Loucy (cell line): ENCODE results near the gene LSP1.

Source experiments
- H2AFZ ChIP-seq: fragments of 200-600 bp; sonication (generic); 2 replicates; pipeline ENCODE4 v1.6.0; 2016; ENCODE audit warnings: antibody characterized with exemption, mild to moderate bottlenecking, low read length, moderate library complexity
- H3F3A ChIP-seq: fragments of 200-600 bp; 2 replicates; pipeline ENCODE4 v1.6.0; 2016; ENCODE audit warnings: antibody characterized with exemption, low read depth, mild to moderate bottlenecking
- H3K27me3 ChIP-seq: fragments of 200-600 bp; sonication (generic); 2 replicates; pipeline ENCODE4 v1.6.1; 2014; ENCODE audit warnings: low read length, mild to moderate bottlenecking; ENCODE audit not compliant: insufficient read depth, poor library complexity, severe bottlenecking
- H3K36me3 ChIP-seq: fragments of 200-600 bp; sonication (generic); 2 replicates; pipeline ENCODE4 v1.6.1; 2016; ENCODE audit warnings: low read length; ENCODE audit not compliant: insufficient read depth
- H3K4me1 ChIP-seq: fragments of 200-600 bp; sonication (generic); 2 replicates; pipeline ENCODE4 v1.5.1; 2014; ENCODE audit warnings: low read length, mild to moderate bottlenecking; ENCODE audit not compliant: insufficient read depth, poor library complexity, severe bottlenecking
- H3K4me2 ChIP-seq: fragments of 200-600 bp; sonication (generic); 2 replicates; pipeline ENCODE4 v1.6.0; 2014; ENCODE audit warnings: antibody characterized with exemption, low read length, low read depth, mild to moderate bottlenecking; ENCODE audit not compliant: poor library complexity, severe bottlenecking
- H3K4me3 ChIP-seq: fragments of 200-600 bp; sonication (generic); 2 replicates; pipeline ENCODE4 v1.5.1; 2014; ENCODE audit warnings: low read length, mild to moderate bottlenecking, mixed read lengths; ENCODE audit not compliant: poor library complexity, severe bottlenecking
- H3K79me2 ChIP-seq: fragments of 200-600 bp; sonication (generic); 2 replicates; pipeline ENCODE4 v1.6.1; 2014; ENCODE audit warnings: low read length; ENCODE audit not compliant: insufficient read depth
- H3K9ac ChIP-seq: fragments of 200-600 bp; sonication (generic); 2 replicates; pipeline ENCODE4 v1.6.0; 2014; ENCODE audit warnings: mild to moderate bottlenecking, low read depth, low read length, moderate library complexity; ENCODE audit not compliant: poor library complexity, severe bottlenecking
- H3K9me2 ChIP-seq: fragments of 200-600 bp; sonication (generic); replicated peaks from 2 replicates; pipeline ENCODE4 v1.6.1; 2016; ENCODE audit warnings: low read depth, low read length, mixed read lengths
- H3K9me3 ChIP-seq: fragments of 200-600 bp; sonication (generic); 2 replicates; pipeline ENCODE4 v1.6.1; 2014; ENCODE audit warnings: mild to moderate bottlenecking, antibody characterized with exemption, low read length, low read depth; ENCODE audit not compliant: insufficient read depth
- H4K20me1 ChIP-seq: fragments of 200-600 bp; sonication (generic); 2 replicates; pipeline ENCODE4 v1.6.0; 2014; ENCODE audit warnings: antibody characterized with exemption, low read length, mild to moderate bottlenecking; ENCODE audit not compliant: insufficient read depth, poor library complexity, severe bottlenecking
- EZH2phosphoT487 ChIP-seq: fragments of 200-600 bp; IDR thresholded peaks from 2 replicates; pipeline ENCODE4 v1.6.1; 2018; ENCODE audit warnings: antibody characterized with exemption, mild to moderate bottlenecking, moderate library complexity, borderline replicate concordance
- TF ChIP-seq, protein P1 (sequence below): fragments of 200-600 bp; sonication (generic); conservative IDR thresholded peaks from 2 replicates; pipeline ENCODE4 v1.5.1; 2014; ENCODE audit warnings: mild to moderate bottlenecking, antibody characterized with exemption, low read length

LSP1 gene

DNA sequence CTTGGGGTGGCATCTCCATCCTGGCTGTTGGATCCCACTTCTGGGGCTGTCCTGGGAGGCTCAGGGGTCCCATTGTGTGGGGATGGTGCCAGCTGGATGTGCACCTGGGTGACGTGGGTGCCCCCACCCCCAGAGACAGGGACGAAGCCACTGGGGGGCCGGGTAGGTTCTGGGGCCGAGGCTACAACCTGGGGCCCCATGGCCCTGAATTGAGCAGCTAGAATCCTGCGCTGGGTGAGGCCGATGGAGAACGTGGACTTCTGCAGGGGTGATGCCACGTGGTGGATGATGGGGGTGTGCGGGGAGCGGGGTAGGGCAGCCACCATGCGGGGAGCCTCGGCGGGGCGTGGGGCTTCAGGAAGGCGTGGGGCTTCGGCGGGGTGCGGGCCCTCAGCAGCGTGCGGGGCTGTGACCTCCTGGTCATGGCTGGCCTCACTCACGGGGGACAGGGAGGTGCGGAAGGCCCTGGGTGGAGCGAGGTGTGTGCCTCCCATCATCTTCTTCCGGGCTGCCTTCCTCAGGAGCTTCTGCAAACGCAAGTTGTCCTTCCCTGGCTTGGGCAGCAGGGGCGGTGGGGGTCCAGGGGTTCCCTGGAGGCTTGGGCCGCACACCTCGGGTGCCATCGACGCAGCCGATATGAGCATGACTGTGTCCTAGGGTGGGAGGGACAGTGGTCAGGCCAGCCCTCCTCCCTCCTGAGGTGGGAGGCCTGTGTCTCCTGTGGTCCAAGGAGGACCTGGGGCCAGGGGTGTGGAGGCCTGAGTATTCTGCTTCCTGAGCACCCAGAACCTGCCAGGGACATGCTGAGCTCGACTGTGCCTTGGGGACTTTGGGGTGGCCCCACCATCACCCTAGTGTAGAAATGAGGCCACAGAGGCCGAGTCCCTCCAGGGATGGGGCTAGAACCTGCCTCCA lies 37.3 kb downstream of the LSP1 start:
- Histone ChIP-seq H3F3A (no peaks in the 10 kb centered on the region), H3K9me3 (no peaks in the 10 kb centered on the region), H3K4me2 (peak overlapping the region; percentile 71), H3K4me1 (peaks cover 17% of the 10 kb centered on the region), H3K36me3 (peaks cover 16% of the 10 kb centered on the region), H3K9ac (peak overlapping the region; percentile 100), H3K4me3 (peak overlapping the region; percentile 97), H2AFZ (no peak overlapping the region), H3K27me3 (peaks cover 7% of the 10 kb centered on the region), H3K9me2 (no peaks in the 10 kb centered on the region), H3K79me2 (peaks cover 54% of the 10 kb centered on the region), H4K20me1 (peaks cover 8% of the 10 kb centered on the region)
- no peak for TF ChIP-seq EZH2phosphoT487
- TF ChIP-seq, protein P1, sequence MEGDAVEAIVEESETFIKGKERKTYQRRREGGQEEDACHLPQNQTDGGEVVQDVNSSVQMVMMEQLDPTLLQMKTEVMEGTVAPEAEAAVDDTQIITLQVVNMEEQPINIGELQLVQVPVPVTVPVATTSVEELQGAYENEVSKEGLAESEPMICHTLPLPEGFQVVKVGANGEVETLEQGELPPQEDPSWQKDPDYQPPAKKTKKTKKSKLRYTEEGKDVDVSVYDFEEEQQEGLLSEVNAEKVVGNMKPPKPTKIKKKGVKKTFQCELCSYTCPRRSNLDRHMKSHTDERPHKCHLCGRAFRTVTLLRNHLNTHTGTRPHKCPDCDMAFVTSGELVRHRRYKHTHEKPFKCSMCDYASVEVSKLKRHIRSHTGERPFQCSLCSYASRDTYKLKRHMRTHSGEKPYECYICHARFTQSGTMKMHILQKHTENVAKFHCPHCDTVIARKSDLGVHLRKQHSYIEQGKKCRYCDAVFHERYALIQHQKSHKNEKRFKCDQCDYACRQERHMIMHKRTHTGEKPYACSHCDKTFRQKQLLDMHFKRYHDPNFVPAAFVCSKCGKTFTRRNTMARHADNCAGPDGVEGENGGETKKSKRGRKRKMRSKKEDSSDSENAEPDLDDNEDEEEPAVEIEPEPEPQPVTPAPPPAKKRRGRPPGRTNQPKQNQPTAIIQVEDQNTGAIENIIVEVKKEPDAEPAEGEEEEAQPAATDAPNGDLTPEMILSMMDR = 0 out of 2 replicates have a peak, but pooled peaks have one; percentile 22

DNA sequence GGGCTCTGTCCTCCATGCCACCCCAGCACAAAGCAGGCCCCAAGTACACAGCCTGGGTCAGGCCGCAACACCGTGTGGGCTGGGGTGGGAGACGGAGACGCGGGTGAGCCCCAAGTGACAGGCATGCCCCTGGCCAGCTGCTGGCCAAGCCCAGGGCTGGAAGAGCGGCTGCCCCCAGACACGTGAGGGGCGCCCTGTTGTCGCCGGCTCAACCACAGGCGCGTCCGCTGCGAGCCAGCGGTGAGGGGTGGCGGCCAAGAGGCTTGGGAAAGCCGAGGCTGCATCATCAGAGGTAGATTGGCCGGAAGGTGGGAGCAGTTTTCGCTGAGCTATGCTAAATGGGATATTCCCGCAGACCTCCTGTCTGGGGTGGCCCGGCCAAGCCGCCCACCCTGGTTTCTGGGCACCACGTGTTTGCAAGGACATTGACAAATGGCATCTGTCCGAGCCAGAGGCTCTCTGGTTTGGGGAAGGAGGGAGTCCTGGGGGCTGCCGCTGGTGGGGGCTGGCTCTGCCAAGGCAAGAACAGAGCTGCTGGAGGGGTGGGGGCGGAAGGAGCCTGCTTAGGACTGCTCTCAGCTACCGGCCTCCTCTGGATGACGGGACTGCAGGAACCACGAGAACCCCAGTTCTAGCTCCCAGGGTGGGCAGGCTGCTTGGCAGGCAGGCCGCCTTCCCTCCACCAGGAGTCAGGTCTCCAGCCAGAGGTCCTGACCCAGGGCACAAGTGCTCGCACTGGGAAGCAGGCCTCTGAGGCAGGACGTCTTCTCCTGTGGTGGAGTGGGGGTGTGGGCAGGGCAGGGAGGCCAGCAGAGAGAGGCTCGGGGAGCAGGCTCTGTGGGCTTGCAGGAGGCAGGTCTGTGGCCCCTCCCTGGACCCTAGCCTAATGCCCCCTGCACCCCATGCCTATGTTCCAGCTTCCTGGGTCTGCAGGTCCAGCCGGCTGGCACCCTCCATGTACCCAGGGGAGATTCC lies 38.3 kb downstream of the LSP1 start:
- Histone ChIP-seq H3K4me2 (peak overlapping the region; percentile 71), H3K9ac (peak overlapping the region; percentile 100), H3K79me2 (peaks cover 54% of the 10 kb centered on the region), H3K9me2 (no peaks in the 10 kb centered on the region), H2AFZ (no peak overlapping the region), H3K27me3 (peaks cover 7% of the 10 kb centered on the region), H4K20me1 (peaks cover 8% of the 10 kb centered on the region), H3K4me1 (peaks cover 17% of the 10 kb centered on the region), H3K36me3 (peaks cover 6% of the 10 kb centered on the region), H3F3A (no peaks in the 10 kb centered on the region), H3K4me3 (peak overlapping the region; percentile 97), H3K9me3 (no peaks in the 10 kb centered on the region)
- TF ChIP-seq EZH2phosphoT487 = no peak
- TF ChIP-seq, protein P1 = no peak

DNA sequence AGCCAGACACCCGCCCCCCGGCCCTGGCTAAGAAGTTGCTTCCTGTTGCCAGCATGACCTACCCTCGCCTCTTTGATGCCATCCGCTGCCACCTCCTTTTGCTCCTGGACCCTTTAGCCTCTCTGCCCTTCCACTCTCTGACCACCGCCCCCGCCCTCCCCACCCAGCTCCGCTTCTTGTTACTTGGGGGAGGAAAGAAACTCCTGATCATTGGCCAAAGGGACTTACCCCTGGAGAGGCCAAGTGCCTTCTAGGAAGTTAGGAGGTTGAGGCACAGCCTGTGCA lies 38.9 kb downstream of the LSP1 start, which contains the start of gene PRR33:
TSS of gene PRR33 (minus strand) at position 65 of the 285 bp plus-strand sequence. CDS start 1,311 bp downstream, outside the sequence.
- no peaks in the 10 kb centered on the region; the same call in none of the 2 replicates for H3K36me3 ChIP-seq
- peak within 1 kb of the TSS; percentile 71 for H3K4me2 ChIP-seq
- H3K27me3 ChIP-seq = peaks cover 7% of the 10 kb centered on the region
- peaks cover 54% of the 10 kb centered on the region for H3K79me2 ChIP-seq
- H3K4me1 ChIP-seq = peaks cover 17% of the 10 kb centered on the region
- H3K9me3 ChIP-seq = no peaks in the 10 kb centered on the region
- no peaks in the 10 kb centered on the region for H3F3A ChIP-seq
- peaks cover 8% of the 10 kb centered on the region for H4K20me1 ChIP-seq
- no peak within 1 kb of the TSS for H2AFZ ChIP-seq
- TF ChIP-seq EZH2phosphoT487 = no peak
- TF ChIP-seq, protein P1 = no peak
- no peaks in the 10 kb centered on the region for H3K9me2 ChIP-seq
- peak within 1 kb of the TSS; percentile 97 for H3K4me3 ChIP-seq
- H3K9ac ChIP-seq = peak within 1 kb of the TSS; percentile 100
